Stimulated activated CD8-positive, alpha-beta memory T cell treated with anti-CD3 and anti-CD28 coated beads, Interleukin-4, amount 100 ng/mL, for 4 hours (primary cell): ENCODE measurements around the gene FRMD4B.

Experiments used
- DNase-seq, 2 donors: peaks; one replicate each; pipeline ENCODE4 v3.0.0-alpha.2; 2020; ENCODE audit warnings: low read depth in 2 of 2, low spot score in 1 of 2

FRMD4B gene

GRCh38 chr3:69137005-69137404 lies 248.9 kb downstream of the FRMD4B start:
- no peak for DNase-seq

GRCh38 chr3:69130689-69131088 lies 255.2 kb downstream of the FRMD4B start:
- no peak for DNase-seq

- DNase-seq: no peak
Measured at GRCh38 chr3:69129531-69129930, 256.4 kb downstream of the FRMD4B start.

GRCh38 chr3:69128509-69128908 lies 257.4 kb downstream of the FRMD4B start:
- DNase-seq: no peak

- DNase-seq: no peak
Measured at GRCh38 chr3:69126999-69127398, 258.9 kb downstream of the FRMD4B start.

GRCh38 chr3:69126216-69126615 lies 259.7 kb downstream of the FRMD4B start:
- no peak for DNase-seq

GRCh38 chr3:69122403-69122802 lies 263.5 kb downstream of the FRMD4B start, which contains the start of gene LMOD3:
Gene LMOD3 (minus strand): TSS chr3:69122595. CDS start chr3:69122386, 209 bp downstream.
- no peak for DNase-seq

GRCh38 chr3:69121950-69122349 lies 263.9 kb downstream of the FRMD4B start:
- DNase-seq: no peak

GRCh38 chr3:69121513-69121912 lies 264.4 kb downstream of the FRMD4B start:
- no peak for DNase-seq

GRCh38 chr3:69120879-69121464 lies 264.9 kb downstream of the FRMD4B start:
- DNase-seq: peak; percentile 65 to 80
